GM18519 (cell line): ENCODE results near the gene MYH9.
"Not testable (repeated sequence)": the region's sequence is repeated elsewhere in the genome, so short reads cannot be mapped to it uniquely, and the experiment has no call there.

Experiments used
- ATAC-seq: cut with Tn5 transposase; IDR thresholded peaks from one replicate; pipeline ENCODE4 v1.9.1; 2021; ENCODE audit warnings: mild to moderate bottlenecking, moderate library complexity; ENCODE audit not compliant: unreplicated experiment, low FRiP score

The MYH9 gene

GRCh38 chr22:36415415-36416168, 27.8 kb upstream of the MYH9 start:
- no peak for ATAC-seq

- no peak for ATAC-seq
Measured at GRCh38 chr22:36413022-36413775, 25.4 kb upstream of the MYH9 start.

DNA sequence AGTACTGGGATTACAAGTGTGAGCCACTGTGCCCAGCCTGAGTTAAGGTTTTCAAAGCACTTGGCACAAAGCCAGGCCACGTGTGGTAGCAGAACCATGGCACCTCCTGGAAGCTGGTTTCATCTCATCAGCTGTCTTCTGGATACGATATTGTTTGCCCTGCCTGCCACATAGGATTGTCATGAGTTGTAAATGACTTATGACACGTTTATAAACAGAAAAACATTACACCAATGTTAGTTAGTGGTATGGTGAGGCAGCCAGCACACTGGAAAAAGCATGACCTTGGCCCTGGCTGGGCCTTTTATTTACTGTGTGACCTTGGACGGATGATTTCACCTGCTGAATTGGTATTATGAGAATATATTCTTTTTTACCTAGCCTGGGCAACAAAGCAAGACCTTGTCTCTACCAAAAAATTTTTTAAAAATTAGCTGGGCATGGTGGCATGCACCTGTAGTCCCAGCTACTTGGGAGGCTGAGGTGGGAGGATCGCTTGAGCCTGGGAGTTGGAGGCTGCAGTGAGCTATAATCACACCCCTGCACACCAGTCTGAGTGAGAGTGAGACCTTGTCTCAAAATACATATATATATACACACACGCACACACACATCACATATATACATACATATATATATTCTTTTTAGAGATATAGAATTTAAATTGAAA, 24.0 kb upstream of the MYH9 start:
- no peak for ATAC-seq

GRCh38 chr22:36409911-36410756, 22.4 kb upstream of the MYH9 start:
- no peak for ATAC-seq

- not testable (repeated sequence) for ATAC-seq
Measured at GRCh38 chr22:36409554-36409910, 21.8 kb upstream of the MYH9 start.

DNA sequence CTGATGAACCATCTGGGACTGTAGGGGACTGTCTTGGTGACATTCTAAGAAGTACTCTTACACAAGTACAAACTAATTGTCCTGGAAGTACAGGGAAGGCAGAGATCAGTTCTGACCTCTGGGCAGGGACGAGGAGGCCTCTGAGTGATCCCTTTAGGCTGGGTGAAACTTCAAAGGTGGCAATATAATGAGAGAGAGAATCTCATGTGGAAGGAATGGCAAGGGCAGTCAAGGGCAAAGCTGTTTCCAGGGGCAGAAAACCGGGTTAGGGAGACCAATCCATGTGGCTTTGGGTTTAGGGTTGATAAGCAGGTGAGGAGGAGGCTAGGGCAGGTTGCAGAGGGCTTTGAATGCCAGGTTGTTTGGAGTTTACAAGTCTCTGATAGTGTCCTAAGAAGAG, 21.3 kb upstream of the MYH9 start:
- no peak for ATAC-seq

DNA sequence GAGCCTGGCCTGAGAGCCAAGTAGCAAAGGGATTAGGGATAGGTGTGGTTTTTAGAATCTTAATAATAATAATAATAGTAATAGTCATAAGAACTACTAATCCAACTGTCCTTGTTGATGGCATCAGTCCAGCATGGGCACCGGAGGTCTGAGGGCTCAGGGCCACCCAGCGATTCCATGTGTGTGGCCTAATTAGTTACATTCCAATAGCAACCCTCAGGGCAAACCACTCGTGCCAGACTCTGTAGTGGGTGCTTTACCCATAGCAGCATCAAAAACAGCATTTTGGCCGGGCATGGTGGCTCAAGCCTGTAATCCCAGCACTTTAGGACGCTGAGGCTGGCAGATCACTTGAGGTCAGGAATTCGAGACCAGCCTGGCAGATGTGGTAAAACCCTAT, 19.0 kb upstream of the MYH9 start:
- ATAC-seq, result no peak

DNA sequence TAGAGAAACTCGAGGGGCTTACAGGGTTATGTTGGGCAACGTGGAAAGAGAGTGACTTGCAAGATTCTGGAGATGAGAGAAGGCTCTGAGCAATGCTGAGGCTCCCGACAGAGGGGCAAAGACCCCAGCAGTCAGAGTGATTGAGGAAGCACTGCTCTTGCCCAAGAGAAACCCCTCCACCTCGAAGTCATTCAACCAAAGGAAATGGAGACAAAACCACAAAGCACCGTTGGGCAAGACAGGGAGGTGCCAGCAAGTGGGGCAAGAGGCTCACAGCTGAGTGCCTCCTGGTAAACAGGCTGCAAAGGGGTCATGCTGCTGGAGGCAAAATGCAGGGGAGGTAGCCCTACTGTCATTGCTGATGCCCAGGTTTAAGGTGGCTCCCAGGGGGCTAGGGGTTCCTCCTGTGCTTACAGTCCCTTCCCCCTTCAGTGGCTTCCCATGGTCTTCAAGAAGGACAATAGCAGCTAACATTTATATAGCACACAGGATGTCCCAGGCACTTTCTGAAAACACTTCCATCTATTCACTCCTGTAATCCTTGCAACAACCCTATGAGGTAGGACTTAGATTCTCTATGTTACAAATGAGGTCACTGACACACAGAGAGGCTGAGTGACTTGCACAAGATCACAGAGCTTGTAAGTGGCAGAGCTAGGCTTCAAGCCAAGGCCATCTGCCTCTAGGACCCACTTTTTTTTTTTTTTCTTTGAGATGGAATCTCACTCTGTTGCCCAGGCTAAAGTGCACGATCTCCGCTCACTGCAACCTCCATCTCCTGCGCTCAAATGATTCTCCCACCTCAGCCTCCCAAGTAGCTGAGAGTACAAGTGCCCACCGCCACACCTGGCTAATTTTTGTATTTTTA, 18.1 kb upstream of the MYH9 start:
- ATAC-seq, result no peak

DNA sequence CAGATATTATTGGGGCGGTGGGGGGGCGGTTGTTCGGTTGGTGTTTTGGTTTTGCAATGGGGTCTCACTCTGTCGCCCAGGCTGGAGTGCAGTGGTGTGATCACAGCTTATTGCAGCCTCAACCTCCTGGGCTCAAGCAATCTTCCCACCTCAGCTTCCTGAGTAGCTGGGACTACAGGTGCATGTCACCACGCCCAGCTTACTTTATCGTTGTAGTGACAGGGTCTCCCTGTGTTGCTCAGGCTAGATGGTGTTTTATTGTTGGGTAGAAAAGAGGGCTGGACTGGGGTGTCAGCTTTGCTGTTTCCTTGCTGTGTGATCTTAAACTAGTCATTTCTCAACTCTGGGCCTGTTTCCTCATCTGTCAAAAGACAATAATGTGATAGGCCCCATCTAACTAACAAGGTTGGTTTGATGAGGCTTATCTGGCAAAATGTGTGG, 17.5 kb upstream of the MYH9 start:
- ATAC-seq, result no peak

GRCh38 chr22:36404446-36404845, 16.7 kb upstream of the MYH9 start:
- no peak for ATAC-seq

DNA sequence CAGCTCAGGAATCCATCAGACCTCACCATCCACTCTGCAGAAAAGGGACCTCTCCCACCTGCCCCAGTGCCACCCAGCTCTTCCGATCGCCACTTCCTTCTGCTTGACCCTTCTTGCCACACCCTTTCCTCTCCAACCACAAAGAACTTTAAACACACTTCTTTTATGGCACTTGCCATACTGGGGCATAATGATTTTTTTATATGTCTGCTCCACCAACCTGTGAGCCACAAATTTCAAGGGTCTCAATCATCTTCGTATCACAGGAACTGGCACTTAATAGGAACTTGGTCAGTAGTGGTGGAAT, 11.7 kb upstream of the MYH9 start:
- ATAC-seq, result no peak

- ATAC-seq, result no peak
Measured at GRCh38 chr22:36398601-36399471, 11.1 kb upstream of the MYH9 start.

- ATAC-seq, result no peak
Measured at GRCh38 chr22:36397131-36398093, 9.6 kb upstream of the MYH9 start.

DNA sequence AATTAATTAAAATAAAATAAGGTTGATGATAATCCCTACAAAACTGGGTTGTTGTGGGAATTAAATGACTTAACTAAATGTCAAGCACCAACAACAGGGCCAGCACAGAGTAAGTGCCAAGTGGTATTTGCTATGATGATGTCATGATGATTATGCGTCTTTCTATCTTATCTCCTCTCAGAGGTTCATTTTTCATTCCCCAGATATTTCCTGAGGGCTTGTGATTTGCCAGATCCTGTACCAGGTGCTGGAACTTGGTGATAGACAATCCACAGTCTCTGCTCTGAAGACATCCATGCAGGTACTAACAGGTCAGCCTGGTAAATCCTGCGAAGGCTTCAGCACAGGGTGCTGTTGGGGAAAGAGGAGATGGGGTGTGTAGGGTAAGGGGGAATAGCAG, 8.1 kb upstream of the MYH9 start:
- no peak for ATAC-seq

DNA sequence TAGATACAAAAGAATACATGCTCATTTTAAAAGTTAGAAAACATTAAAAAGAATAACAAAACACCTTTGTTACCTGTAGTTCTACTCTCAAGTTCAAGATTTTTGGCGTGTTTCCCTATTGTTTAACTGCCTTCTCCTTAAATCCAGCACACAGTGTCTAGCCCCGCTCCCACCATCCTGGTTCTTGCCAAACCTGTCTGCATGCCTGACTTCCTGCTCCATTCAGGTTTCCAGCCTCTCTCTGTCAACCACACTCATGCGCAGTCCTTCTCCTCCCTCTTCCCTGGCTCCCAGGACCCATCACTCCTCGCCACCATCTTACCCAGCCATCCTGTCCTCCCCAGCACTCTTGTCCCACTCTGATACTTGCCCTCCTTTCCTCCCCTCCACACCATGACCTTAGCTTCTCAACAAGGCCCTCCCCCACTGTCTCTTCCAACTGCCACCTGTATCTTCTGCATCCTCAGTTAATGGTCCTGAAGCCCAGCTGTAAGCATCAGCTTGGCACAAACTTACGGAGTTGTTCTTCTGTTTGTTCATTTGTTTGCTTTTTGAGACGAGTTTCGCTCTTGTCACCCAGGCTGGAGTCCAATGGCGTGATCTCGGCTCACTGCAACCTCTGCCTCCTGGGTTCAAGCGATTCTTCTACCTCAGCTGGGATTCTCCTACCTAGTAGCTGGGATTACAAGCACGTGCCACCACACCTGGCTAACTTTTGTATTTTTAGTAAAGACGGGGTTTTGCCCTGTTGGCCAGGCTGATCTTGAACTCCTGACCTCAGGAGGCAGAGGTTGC, 7.5 kb upstream of the MYH9 start:
- no peak for ATAC-seq

- ATAC-seq, result no peak
Measured at GRCh38 chr22:36391638-36392037, 3.9 kb upstream of the MYH9 start.

- not testable (repeated sequence) for ATAC-seq
Measured at GRCh38 chr22:36389122-36389521, 1.4 kb upstream of the MYH9 start.
